CD4-positive, alpha-beta T cell treated with Interleukin-4 for 4 hours (primary cell): ENCODE data around the gene HAVCR2.
"Not testable (repeated sequence)": the region's sequence is repeated elsewhere in the genome, so short reads cannot be mapped to it uniquely, and the experiment has no call there.

ENCODE experiments used
- DNase-seq: peaks from one replicate; pipeline ENCODE4 v3.0.0-alpha.2; 2020

The HAVCR2 gene

DNA sequence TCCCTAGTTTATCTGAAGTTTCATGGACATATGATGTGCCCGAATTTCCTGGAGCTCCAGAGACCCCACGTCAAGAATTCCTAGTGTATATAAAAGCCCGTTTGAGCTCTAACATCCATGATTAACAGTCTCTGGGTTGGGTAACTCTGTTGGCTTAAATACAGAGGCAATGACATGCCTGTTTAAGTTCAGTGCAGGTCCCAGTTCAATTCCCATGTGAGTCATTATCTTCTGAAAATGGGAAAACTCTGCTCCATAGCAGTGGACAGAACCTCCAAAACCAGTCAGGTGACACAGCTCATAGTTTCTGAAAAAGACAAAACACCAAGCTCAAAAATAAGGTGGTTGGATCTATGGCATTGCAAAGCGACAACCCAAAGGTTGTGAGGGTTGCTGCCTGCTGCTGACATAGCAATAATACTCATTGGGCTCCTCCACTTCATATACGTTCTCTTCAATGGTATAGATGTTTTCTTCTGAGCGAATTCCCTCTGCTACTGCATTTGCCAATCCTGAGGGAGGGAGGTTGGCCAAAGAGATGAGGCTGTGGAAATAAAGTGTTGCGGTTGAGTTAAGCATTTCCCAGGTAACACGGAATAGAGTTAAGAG lies 22.0 kb downstream of the HAVCR2 start:
- no peak for DNase-seq

DNA sequence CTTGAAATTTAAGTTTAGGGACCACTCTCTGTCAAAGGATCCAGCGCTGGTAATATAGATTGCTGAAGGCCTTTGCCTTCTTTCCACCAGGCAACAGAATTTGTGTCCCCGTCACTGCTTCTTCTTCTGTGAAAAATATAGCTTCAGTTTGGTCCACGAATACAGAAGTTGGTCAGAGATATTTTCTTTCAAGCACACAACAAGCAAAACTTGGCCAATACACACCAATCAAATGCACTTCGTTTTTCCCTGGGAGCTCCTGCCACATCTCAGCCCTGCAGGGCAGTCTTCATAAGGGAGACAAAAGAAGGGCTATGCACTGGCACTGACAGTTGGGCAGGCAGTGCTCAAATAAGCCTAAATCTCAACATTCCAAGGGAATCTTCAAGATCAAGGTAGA lies 22.9 kb downstream of the HAVCR2 start:
- DNase-seq, result no peak

DNA sequence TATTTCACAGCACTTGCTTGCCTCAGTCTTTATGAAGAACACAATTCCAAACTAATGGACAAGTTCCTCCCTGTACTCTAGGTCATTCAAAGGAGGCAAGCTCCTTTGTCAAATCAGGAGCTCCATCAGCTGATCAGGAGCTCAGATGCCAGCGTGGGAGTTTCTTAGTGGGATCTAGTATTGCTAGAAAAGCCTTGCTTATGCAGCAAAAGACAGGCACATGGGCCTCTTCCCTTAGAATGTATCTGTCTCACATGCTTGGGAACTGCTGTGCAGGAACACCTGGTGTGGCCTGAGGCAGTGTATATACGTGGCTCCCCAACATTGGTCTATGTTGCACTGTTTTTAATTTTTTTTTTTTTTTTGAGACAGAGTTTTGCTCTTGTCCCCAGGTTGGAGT lies 28.6 kb downstream of the HAVCR2 start:
- no peak for DNase-seq

DNA sequence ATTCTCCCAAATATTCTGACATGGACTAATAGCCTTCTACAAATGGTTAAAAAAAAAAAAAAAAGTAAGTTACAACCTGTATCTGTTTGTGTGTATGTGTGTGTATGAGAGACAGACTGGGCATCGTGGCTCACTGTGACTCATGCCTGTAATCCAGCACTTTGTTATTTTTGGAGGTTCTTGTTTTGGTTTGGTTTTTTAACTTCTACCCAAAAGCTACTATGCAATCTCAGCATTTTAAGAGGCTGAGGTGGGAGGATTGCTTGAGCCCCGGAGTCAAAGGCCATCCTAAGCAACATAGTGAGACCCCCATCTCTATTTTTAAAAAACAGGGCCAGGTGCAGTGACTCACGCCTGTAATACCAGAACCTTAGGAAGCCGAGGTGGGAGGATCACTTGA lies 32.3 kb downstream of the HAVCR2 start:
- peak; percentile 7 for DNase-seq

DNA sequence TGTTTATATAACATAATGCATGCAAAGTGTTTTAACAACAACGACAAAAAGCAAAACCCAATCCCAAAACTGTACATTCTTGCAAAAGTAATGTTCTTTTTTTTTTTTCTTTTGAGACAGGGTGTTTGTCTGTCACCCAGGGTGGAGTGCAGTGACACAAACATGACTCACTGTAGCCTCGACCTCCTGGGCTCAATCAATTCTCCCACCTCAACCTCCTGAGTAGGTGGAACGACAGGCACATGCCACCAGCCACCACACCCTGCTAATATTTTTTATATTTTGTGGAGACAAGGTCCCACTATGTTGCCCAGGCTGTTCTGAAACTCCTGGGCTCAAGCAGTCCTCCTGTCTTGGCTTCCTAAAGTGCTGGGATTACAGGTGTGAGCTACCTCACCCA lies 36.3 kb downstream of the HAVCR2 start:
- peak; percentile 15 for DNase-seq

DNA sequence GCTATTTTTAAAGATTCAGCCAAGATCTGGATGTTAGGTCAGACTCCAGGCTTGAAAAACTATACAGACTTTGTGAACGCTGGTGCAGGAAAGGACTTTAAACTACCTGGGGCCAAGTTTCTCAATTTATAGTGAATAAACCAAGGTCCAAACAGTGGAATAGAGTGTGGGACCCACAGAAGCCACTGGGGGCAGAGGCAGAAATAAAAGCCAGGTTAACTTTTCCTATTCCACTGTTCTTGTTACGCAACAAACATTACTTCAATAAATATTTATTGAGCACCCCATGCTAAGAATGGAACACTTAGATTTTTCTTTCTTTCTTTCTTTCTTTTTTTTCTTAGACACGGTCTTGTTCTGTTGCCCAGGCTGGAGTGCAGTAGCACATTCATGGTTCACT lies 38.9 kb downstream of the HAVCR2 start:
- DNase-seq, result no peak

DNA sequence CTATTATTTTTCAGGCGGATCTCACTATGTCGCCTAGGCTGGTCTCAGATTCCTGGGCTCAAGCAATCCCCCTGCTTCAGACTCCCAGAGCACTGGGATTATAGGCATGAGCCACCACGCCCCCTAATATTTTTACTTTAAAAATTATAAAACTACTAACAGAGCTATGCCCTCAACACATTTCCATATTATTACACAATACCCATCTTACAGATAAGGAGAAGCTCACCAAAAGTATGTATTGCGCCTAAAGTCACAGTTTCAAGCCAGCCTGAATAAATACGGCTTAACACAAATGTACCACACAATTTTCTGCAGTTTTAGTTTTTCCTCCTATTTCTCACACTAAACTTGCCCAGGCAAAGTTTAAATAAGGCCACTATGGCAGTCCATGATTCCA lies 40.1 kb downstream of the HAVCR2 start:
- no peak for DNase-seq

DNA sequence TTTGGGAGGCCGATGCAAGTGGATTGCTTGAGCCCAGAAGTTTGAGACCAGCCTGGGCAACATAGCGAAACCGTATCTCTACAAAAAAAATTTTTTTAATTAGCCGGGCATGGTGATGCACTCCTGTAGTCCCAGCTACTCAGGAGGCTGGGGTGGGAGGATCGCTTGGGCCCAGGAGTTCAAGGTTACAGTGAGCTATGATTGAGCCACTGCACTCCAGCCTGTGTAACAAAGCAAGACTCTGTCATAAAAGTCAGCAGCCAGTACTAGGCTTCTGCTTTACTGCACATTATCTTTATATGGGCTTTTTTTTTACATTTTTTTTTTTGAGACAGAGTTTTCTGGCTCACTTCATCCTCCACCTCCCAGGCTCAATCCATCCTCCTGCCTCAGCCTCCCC lies 40.5 kb downstream of the HAVCR2 start:
- no peak for DNase-seq

DNA sequence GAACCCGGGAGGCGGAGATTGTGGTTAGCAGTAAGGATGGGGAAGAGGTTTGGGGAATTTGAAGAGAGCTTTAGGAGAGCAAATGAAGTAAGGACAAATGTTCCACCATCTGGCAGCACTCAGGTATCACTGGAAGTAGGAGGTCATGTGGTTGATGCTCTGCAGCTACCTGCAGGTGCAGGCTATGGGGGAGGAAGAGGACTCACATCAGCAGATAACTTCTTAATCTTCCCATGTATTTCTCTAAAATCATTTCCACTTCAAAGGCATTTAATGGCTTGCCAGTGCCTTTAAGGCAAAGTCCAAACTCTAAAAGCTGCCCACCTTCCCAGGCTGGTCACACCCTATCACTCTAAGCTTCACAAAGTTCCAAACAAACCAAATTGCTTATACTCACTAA lies 41.8 kb downstream of the HAVCR2 start:
- DNase-seq, result no peak

DNA sequence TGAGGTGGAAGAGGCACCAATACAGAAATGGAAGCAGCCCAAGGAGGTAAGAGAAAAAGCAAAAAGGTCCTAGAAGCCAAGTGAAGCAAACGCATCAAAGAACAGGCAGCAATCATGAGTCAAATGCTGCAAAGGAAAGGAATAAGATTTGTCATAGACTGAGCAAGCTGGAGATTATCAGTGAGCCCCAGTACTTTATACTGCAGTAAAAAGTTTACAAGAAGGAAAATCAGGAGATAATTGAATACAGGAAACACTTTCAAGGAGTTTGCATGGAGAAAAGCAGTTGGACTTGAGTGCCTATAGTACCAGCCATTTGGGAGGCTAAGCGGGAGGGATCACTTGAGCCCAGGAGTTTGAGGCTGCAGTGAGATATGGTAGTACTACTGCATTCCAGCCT lies 42.8 kb downstream of the HAVCR2 start:
- no peak for DNase-seq

DNA sequence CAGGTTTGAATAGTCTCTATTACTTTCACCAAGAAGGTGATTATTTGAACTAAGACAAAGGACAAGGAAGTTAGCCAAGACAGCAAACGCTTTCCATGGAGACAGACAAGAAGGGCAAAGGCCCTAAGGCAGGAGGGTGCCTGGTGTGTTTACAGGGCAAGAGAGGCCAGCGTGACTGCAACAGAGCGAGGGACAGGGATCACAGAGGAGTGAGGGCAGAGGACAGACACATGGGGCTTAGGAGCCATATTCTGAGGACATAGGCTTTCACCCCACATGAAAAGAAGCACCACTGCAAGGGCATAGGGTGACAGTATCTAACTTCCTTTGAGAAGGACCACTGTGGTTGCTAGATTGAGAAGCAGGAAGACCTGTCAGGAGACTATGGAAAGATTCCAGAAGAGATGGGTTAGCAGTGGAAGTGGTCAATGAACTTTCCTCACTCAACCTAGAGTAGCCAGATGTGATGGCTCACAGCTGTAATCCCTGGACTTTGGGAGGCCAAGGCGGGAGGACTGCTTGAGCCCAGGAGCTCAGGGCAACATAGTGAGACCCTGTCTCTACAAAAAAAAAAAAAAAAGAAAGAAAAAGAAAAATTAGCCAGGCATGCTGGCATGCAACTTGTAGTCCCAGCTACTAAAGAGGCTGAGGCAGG lies 44.9 kb downstream of the HAVCR2 start:
- DNase-seq, result no peak

DNA sequence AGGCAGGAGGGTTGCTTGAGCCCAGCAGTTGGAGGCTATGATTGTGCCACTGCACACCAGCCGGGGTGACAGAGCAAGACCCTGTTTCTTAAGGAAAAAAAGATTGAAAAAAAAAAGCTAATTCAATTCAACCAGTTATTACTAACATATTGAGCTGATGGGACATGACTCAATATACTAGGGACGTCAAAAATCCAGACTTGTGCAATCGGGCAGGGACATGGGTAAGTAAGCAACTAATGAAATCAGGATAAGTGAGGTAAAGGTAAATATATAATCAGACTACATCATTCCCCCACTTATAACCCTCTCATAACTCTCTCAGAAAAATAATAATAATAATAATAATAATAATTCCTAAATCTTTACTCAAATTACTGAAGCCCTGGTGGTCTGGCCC lies 49.0 kb downstream of the HAVCR2 start:
- no peak for DNase-seq

DNA sequence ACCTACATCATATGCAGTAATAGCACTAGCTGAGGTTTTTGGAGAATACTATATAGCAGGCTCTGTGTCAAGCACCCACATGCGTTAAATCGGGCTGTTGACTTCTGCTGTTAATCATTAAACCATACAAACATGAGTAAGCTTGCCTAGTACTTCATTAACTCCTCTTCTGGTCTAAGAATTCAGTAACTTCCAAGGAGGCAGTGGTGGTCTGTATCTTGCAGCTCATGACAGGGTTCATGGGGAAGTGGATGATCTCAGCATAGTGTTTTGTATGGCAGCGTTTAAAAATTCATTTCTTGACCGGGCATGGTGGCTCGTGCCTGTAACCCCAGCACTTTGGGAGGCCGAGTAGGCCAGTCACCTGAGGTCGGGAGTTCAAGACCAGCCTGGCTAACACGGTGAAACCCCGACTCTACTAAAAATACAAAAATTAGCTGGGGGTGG lies 49.7 kb downstream of the HAVCR2 start, which contains the start of gene HAVCR1:
Gene HAVCR1, minus strand, starts transcription at position 24 of the 447 bp plus-strand sequence. CDS start 1,173 bp downstream, outside the sequence.
- no peak for DNase-seq

DNA sequence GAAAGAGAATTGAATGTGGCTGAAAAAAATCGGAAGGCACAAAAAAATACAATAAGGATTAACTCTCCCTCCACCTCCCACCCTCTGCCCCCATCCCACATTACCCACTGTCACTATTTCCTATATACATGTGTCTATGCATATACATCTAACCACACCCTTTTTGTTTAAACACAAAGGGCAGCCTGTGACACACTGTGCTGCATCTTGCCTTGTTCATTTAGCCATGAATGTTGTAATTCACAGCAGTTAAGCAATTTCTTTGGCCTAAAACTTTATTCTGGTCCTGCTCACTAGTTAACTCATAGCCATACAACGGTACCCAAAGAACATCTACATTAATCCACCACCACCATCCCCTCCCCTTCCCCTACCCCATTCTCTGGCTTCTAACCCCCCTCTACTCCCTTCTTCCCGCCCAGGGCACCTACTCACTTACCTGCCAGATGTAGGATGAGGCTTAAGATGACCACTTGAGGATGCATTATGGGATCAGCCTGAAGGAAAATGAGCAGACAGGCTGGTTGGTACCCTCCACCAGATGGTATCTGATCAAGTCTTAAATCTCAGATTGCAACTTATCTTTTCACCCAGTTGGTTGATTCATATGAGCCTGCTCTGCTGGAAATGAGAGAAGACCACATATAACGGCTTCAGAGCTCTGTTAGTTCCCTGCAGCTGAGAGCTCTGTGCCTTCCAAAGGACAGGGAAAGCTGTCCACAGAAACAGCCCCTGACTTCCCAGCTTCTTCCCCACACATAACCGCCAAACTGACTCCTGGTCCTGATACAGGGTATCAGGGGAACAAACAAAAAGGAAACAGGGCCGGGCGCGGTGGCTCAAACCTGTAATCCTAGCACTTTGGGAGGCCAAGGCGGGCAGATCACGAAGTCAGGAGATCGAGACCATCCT lies 51.1 kb downstream of the HAVCR2 start:
- DNase-seq, result no peak

DNA sequence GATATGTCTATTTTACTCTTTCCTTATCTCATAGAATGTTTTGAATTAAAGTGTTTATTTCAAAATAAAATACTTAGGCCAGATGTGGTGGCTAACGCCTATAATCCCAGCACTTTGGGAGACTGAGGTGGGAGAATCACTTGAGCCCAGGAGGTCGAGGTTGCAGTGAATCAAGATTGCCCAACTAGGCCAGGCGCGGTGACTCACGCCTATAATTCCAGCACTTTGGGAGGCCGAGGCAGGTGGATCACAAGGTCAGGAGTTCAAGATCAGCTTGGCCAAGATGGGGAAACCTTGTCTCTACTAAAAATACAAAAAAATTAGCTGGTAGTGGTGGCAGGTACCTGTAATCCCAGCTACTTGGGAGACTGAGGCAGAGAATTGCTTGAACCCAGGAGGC lies 52.0 kb downstream of the HAVCR2 start:
- not testable (repeated sequence) for DNase-seq

DNA sequence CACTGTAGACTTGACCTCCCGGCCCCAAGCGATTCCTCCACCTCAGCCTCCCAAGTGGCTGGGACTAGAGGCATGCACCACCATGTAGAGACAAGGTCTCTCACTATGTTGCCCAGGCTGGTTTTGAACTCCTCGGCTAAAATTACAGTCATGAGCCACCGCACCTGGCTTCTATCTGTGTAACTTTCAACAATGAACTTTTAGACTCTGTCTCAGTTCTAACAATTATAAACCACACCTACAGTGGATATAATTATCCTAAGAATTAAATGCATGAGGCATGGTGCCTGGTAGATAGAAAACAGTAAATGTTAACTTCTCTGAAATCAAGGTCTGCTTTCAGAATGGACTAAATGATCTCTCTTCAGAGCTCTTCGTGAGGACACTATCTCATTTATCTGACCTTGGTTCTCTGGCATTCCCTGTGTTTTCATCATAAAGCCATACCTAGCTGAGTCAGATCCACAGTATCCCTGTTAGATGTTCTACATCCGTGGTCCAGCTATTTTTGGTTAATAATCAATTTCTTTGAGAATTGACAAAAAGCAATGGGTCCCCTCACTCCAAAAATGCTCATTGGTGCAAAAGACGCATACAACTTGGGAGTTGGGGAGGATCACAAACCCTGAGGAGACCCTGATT lies 57.1 kb downstream of the HAVCR2 start:
- DNase-seq, result no peak

DNA sequence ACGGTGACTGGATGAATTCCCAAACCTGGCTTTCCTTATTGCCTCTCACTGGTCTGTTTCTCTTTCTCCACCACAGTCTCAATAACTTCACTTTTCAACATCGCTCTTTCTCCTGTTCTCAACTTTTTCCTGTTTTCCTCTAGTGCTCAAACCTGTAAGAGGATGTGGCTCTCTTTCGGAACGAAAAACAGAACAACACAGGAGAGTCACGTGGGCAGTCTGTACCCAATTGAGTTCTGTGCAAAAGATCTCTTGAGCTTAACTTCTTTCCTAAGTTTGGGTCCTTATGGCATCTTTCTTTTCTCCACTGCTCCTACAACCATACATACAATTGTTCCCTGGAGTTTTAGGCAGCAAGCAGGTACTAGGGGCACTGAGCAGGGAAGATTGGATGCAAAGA lies 58.8 kb downstream of the HAVCR2 start:
- DNase-seq, result peak; percentile 14

DNA sequence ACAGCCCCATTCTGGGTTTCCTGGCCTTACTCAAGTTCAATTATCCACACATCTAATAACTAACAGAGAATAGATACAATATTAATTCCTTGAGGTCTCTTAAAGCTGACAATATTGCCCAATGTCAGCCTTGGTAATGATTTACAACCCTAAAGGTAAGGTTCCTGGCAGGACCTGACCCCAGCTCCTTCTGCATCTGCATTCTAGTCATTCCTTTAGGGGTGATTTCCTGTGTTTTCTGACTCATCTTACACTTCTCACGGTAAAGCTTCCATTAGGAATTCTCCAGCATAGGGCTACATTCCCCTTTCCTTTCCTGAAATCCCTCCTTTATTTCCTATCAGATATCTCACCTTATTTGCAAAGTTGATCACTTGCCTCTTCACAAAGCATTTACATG lies 59.2 kb downstream of the HAVCR2 start:
- DNase-seq, result no peak

DNA sequence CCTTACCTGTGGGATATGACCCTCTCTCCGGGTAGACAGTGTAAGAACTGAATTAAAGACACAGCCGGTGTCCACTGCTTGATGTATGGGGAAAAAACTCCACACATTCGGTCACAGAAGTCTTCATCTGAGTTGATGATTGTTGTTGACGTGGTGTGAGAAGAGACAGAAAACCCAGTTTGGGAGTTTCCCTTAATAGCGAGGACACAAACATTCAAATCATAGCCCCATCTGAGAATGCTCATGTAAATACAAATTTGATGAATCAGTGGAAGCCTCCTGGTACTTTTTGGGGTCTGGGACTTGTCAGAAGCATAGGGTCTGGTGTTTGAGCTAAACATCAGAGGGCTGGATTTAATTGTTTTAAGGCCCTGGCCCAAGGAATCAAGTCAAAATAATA lies 60.9 kb downstream of the HAVCR2 start:
- DNase-seq, result no peak

DNA sequence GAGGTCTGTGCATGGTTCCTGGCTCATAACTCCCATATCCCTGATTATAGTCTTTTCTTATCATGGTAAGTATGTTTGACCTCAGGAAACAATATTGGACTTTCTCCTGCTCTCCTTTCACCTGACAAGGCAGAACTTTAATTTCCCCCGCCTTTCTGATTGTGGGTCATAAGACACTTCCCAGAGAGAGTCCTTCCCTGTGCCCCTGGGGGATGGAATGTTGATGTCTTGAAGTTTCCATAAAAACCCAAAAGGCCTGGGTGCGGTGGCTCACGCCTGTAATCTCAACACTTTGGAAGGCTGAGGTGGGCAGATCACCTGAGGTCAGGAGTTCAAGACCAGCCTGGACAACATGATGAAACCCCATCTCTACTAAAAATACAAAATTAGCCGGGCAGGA lies 61.8 kb downstream of the HAVCR2 start:
- not testable (repeated sequence) for DNase-seq

DNA sequence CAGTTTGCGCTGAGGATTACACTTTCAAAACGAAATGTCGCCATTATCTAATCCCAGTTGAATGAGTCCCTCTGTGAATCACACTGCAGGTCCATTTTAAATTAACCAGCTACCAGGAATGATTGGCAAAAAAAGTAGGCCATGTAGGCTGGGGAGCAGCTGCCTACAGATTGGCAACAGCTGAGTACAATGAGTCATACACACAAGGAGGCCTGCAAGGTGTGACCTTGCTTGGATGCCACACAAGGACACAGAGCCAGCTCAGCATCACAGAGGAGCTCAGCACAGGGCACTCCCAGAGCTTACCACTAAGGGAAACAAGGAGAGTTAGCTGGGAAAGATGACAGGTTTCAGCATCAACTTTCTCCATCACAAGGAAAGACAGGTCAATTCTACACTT lies 62.8 kb downstream of the HAVCR2 start:
- DNase-seq, result no peak

DNA sequence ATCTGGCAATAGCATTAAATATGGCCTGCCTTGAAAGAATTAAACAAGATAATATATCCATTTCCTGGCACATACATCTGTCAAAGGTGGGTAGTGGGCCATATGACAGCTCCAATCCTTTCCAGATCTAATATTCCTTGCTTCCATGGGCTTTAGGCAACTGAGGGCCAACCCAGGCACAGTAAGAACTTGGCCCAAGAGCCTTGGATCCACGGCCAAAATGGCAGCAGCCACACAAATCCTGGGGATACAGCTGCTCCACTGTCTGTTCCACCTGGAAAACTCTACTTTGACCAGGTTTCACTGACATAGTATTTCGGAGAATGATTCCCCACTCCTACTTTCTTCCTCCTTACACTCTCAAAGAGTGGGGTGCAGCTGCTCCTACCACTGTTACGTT lies 63.2 kb downstream of the HAVCR2 start:
- no peak for DNase-seq

DNA sequence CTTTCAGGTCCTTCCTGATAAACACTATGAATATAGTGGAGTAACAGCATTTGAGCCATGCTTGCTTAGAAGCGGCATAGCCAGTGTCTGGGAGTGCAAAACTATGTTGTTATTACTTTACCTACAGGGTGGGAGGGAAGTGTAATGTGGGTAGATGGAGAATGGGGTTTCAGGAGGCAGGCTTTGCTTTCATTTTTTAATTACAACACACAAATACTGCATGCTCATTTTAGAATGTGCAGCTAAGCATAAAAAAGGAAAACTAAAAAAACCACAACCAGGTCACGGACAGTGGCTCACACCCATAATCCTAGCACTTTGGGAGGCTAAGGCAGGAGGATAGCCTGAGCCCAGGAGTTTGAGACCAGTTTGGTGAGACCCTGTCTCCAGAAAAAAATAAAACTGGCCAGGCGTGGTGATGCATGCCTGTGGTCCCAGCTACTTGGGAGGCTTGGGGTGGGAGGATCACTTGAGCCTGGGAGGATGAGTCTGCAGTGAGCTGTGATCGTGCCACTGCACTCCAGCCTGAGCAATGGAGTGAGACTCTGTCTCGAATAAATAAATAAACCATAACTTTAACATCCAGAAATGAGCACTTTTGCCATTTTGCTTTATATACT lies 70.2 kb downstream of the HAVCR2 start:
- no peak for DNase-seq
